ENCODE results near the gene SOX3. TPM values are rescaled to one million over a fixed set of nuclear protein-coding genes. Genes with fewer than 3 reads are reported as not detected.

Gene SOX3
- not detected in 2 replicates for total RNA-seq
- long read RNA-seq: 0 reads

GRCh38 chrX:140504371-140505324, at the start of gene SOX3:
Gene SOX3 (minus strand): TSS chrX:140505069. CDS start chrX:140505060, 9 bp downstream.
- Mint-ChIP-seq H3K27ac (ENCODE audit: unreplicated experiment) (no peak within 1 kb of the TSS), H3K4me3 (ENCODE audit: unreplicated experiment) (peak within 1 kb of the TSS; percentile 57), H3K4me1 (ENCODE audit: unreplicated experiment) (peaks cover 19% of the 10 kb centered on the region), H3K36me3 (ENCODE audit: unreplicated experiment) (no peaks in the 10 kb centered on the region), H3K9me3 (ENCODE audit: unreplicated experiment) (no peaks in the 10 kb centered on the region), H3K27me3 (ENCODE audit: unreplicated experiment) (peaks cover 76% of the 10 kb centered on the region)
- DNase-seq (ENCODE audit: extremely low spot score, unreplicated experiment): no peak
- no peak for TF ChIP-seq CTCF (IDR thresholded peaks at IDR 0.05)

- Mint-ChIP-seq H3K27ac (ENCODE audit: unreplicated experiment) (no peak overlapping the region), H3K27me3 (ENCODE audit: unreplicated experiment) (no peaks in the 10 kb centered on the region), H3K4me1 (ENCODE audit: unreplicated experiment) (no peaks in the 10 kb centered on the region), H3K36me3 (ENCODE audit: unreplicated experiment) (no peaks in the 10 kb centered on the region), H3K9me3 (ENCODE audit: unreplicated experiment) (no peaks in the 10 kb centered on the region), H3K4me3 (ENCODE audit: unreplicated experiment) (no peak overlapping the region)
- no peak for TF ChIP-seq CTCF (IDR thresholded peaks at IDR 0.05)
- DNase-seq (ENCODE audit: extremely low spot score, unreplicated experiment): no peak
Observed at GRCh38 chrX:140548985-140549384, 44.1 kb upstream of the SOX3 start.

GRCh38 chrX:140526171-140526570, 21.3 kb upstream of the SOX3 start:
- H3K27ac Mint-ChIP-seq (ENCODE audit: unreplicated experiment): no peak overlapping the region
- H3K27me3 Mint-ChIP-seq (ENCODE audit: unreplicated experiment): no peaks in the 10 kb centered on the region
- H3K36me3 Mint-ChIP-seq (ENCODE audit: unreplicated experiment): no peaks in the 10 kb centered on the region
- no peaks in the 10 kb centered on the region for H3K4me1 Mint-ChIP-seq (ENCODE audit: unreplicated experiment)
- H3K4me3 Mint-ChIP-seq (ENCODE audit: unreplicated experiment): no peak overlapping the region
- DNase-seq (ENCODE audit: extremely low spot score, unreplicated experiment): no peak
- no peak for TF ChIP-seq CTCF (IDR thresholded peaks at IDR 0.05)
- H3K9me3 Mint-ChIP-seq (ENCODE audit: unreplicated experiment): no peaks in the 10 kb centered on the region

- no peak for DNase-seq (ENCODE audit: extremely low spot score, unreplicated experiment)
- no peak overlapping the region for H3K4me3 Mint-ChIP-seq (ENCODE audit: unreplicated experiment)
- no peaks in the 10 kb centered on the region for H3K9me3 Mint-ChIP-seq (ENCODE audit: unreplicated experiment)
- TF ChIP-seq CTCF (IDR thresholded peaks at IDR 0.05): no peak
- no peaks in the 10 kb centered on the region for H3K36me3 Mint-ChIP-seq (ENCODE audit: unreplicated experiment)
- H3K27me3 Mint-ChIP-seq (ENCODE audit: unreplicated experiment): no peaks in the 10 kb centered on the region
- no peak overlapping the region for H3K27ac Mint-ChIP-seq (ENCODE audit: unreplicated experiment)
- H3K4me1 Mint-ChIP-seq (ENCODE audit: unreplicated experiment): no peaks in the 10 kb centered on the region
Observed at GRCh38 chrX:140525448-140525847, 20.6 kb upstream of the SOX3 start.

GRCh38 chrX:140524556-140524955, 19.7 kb upstream of the SOX3 start:
- no peak for TF ChIP-seq CTCF (IDR thresholded peaks at IDR 0.05)
- no peaks in the 10 kb centered on the region for H3K9me3 Mint-ChIP-seq (ENCODE audit: unreplicated experiment)
- no peaks in the 10 kb centered on the region for H3K27me3 Mint-ChIP-seq (ENCODE audit: unreplicated experiment)
- H3K4me3 Mint-ChIP-seq (ENCODE audit: unreplicated experiment): no peak overlapping the region
- H3K36me3 Mint-ChIP-seq (ENCODE audit: unreplicated experiment): no peaks in the 10 kb centered on the region
- H3K27ac Mint-ChIP-seq (ENCODE audit: unreplicated experiment): no peak overlapping the region
- DNase-seq (ENCODE audit: extremely low spot score, unreplicated experiment): no peak
- no peaks in the 10 kb centered on the region for H3K4me1 Mint-ChIP-seq (ENCODE audit: unreplicated experiment)
